HG02610 (cell line): Measurements from ENCODE around the gene NCAPH2.
"Not testable (repeated sequence)": the region's sequence is repeated elsewhere in the genome, so short reads cannot be mapped to it uniquely, and the experiment has no call there.

ENCODE experiments used
- ATAC-seq: cut with Tn5 transposase; IDR thresholded peaks from one replicate; pipeline ENCODE4 v1.9.1; 2021; ENCODE audit warnings: mild to moderate bottlenecking, moderate library complexity; ENCODE audit not compliant: unreplicated experiment

The NCAPH2 gene

DNA sequence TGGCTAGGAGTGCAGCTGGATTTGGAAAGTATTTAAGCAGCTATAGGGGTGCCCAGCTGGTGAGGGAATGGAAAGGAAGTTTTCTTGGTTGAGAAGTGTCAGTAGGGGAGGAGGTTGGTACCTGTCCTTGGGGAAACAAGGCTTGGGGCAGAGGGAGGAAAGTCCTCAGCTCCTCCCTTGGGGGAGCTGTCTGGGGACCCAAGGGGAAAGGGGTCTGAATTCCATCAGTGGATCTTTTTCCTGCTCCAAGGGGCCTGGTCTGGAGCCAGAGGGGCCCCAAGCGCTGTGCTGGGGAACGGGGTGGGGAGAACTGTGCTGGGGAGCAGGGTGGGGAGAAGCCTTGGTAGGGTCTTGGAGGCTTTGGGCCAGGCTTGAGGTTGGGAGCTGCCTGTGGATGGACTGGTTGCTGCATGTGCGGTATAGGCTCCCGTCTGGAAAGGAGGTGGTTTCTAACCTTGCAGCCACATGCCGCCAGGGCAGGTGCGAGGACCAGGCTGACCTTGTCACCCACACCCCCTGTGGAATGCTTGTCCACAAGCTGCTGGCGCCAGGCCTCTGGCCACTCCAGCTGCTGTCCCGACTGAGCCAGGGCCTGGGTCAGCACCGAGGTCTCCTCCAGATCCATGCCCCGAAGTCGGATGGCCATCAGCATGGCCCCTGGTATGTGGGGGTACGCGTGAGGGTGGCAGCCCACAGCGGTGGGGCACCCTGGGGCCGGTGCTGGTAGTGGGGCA lies 20.8 kb downstream of the NCAPH2 start:
- no peak for ATAC-seq

DNA sequence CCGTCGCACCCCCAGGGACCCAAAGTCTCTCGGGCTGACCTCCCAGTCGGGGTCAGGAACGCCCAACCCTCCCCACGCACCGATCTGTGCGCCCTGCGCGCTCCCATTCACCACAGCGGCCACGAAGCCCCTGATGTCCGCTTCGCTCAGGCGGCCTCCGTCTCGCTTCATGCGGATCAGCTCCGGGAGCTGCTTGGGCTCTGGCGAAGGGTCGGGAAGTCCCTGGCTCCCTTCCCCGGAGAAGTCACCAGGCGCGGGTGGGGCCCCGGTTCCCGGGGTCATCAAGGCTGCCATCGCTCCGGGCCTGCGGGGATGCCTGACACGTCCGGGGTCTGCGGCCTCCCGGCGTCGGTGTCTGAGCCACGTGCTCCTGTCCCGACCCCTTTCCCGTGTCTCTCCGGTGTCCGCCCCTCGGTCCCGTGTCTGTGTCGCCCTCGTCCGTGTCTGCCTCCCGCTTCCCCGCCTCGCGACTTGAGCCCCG lies 21.4 kb downstream of the NCAPH2 start:
- no peak for ATAC-seq

DNA sequence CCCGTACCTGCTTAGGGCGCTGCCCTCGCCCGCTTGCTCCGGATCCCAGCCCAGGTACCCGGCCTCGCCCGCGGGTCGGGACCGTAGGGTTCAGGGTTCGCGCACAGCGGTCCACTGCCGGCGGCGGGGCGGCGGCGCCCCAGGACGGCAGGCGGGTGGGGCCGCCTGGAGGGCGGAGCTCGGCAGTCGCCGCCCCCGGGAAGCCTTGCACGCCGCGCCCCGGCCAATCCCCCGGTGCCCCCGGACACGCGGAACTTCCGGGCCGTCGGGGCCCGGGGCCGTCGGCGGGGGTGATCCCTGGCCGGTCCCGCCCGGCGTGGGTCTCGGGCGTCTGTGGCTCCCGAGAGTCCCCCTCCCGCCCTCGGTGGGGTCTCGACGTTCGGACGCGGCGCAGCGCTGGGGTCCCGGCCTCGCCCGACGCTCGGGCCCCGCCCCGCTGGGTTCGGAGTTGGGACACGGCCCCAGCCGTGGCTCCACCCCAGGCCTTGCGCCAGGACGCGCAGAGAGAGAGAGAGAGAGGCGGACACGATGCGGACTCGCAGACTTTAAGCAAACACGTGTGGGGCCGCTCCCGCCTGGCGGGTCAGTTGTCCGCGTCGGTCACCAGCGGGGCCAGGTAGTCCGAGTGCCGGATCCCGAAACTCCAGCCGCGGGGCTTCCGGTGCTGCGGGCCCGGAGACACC lies 22.0 kb downstream of the NCAPH2 start, which contains the start of gene TYMP:
Gene TYMP, minus strand, starts transcription at position 116 of the 683 bp plus-strand sequence. CDS start 303 bp downstream, outside the sequence.
- no peak for ATAC-seq

DNA sequence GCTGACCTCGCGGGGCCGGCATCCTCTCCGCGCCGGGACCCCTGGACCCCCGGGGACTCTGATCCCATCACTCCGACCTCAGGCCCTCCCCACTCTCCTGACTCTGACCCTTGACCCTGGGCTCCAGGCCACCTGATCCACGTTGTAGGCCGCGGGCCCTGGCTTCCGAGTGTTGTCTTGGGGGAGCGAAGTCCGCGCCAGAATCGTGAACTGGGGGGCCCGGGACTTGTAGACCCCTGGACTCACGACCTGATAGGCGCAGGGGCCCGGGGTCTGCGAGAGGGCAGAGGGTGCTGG lies 22.5 kb downstream of the NCAPH2 start:
- ATAC-seq: no peak

DNA sequence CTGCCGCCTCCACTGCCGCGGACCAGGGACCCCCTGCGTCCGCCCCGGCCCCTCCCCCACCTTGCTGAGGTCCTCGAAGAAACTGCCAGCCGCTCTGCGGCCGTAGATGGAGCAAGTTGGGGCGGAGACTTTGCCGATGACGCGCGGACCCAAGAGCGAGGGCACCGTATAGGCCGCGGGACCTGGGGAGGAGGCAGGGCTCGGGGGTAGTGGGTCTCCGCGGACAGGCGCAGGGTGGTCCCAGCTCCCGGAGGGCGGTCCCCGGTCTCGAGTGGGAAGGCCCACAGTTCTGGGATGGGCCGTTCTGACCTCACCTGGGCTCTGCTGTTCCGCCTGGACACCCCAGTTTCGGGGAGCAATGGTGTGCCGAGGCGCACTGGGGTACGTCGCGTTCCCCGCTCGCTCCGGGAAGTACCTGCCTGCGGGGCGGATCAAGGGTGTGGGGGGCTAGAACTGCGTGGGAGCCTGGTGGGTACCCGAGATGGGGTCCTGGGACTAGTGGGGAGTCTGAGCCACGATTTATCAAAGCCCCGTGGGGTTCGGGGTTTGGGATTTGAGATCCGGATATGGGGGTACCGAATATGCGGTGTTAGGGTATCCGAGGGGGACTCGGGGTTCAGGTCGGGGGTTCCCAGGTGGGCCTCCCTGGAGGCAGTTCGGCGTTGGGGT lies 23.0 kb downstream of the NCAPH2 start:
- no peak for ATAC-seq

DNA sequence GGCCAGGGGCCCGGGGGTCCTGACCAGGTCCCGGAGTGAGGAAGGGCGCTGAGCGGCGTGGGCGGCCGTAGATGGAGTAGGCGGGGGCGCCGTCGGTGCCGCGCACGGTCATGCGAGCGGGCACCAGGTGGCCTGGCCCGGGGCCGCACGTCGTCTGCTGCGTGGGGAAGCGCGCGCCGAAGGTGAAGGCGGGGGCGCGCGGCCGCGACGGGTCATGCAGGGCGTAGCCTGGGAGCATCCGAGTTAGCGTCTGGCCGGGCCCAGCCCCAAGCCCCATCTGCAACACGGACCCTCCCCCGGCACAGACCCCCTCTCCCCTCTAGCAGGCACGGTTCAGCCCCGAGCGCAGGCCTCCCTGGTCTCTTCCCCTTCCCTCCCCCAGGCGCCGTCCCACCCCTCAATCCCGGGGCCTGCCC lies 23.5 kb downstream of the NCAPH2 start:
- no peak for ATAC-seq

DNA sequence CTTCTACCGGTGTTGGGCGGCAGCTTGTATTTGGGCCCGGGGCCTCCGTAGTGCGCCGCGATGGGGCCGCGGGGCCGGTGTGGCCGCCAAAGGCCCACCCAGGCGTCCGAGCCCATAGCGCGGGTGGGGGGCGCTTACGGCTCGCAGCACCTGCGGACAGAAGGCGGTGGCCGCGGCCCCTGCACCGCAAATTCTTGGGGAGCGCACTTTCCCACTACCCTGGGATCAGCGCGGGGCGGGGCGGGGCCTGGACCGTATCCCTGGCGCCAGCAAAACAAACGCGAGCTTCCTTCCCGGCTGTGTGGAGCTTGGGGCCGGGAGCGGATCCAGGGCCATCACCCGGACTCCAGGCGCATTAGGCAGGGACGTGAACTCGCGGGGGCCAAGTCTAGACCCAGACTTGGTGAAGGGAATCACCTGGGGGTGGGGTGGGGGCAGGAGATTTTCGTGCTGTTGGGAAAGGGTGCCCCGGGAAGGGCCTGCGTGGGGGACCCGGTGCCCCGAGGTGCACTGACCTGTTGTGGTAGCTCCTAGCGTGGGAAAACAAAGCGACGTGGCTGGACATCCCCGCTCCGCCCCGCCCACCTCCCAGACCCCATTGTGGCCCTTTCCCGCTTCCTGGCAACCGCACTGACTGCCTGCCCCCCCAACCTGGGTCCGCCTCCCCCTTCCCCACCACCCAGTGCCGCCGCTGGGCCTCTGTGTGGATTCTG lies 24.1 kb downstream of the NCAPH2 start:
- no peak for ATAC-seq

DNA sequence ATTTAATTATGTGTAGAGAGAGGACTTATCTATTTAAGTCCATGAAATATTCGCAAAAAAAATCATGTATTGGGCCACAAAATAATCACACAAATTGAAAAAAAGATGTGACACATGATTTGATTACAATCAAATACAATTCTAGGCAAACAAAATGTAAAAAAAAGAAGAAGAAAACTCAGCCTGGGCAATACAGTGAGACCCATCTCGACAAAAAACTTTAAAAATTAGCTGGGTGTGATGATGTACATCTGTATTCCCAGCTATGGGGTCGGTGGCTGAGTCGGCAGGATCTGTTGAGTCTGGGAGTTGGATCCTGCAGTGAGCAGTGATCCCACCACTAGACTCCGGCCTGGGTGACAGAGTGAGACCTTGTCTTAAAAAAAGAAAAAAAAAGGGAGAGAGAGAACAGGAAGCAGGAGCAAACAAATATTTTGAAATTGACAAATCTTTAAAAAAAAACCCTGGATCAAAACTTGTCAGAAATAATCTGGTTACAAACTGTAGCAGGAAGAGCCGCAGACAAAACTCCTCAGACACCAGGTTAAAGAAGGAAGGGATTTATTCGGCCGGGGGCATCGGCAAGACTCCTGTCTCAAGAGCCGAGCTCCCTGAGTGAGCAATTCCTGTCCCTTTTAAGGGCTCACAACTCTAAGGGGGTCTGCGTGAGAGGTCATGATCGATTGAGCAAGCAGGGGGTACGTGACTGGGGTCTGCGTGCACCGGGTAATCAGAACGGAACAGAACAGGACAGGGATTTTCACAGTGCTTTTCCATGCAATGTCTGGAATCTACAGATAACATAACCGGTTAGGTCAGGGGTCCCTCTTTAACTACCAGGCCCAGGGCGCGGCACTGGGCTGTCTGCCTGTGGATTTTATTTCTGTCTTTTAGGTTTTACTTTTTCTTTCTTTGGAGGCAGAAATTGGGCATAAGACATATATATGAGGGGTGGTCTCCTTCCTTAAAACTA lies 25.1 kb downstream of the NCAPH2 start:
- ATAC-seq: no peak

DNA sequence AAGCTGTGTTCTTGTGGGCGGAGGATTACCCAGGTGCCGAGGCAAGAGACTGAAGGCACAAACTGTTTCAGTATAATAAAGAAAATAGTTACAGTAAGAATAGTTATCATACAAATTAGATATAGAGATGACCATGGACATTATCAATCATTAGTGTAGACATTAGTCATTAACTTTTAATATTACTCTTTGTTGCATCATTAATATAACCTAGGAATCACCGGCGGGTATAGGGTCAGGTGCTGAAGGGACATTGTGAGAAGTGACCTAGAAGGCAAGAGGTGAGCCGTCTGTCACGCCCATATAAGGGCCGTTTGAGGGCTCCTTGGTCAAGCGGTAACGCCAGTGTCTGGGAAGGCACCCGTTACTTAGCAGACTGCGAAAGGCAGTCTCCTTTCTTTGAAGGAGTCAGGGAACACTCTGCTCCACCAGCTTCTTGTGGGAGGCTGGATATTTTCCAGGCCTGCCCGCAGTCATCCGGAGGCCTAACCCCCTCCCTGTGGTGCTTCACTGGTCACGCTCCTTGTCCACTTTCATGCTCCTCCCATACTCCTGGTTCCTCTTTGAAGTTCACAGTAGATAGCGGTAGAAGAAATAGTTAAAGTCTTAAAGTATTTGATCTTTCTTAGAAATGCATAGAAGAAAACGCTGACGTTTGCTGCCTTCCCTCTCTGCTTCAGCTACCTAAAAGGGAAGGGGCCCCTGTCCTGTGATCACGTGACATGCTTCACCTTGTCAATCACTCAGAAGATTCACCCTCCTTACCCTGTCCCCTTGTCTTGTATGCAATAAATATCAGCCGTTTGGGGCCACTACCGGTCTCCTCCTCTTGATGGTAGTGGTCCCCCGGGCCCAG lies 26.1 kb downstream of the NCAPH2 start:
- not testable (repeated sequence) for ATAC-seq

DNA sequence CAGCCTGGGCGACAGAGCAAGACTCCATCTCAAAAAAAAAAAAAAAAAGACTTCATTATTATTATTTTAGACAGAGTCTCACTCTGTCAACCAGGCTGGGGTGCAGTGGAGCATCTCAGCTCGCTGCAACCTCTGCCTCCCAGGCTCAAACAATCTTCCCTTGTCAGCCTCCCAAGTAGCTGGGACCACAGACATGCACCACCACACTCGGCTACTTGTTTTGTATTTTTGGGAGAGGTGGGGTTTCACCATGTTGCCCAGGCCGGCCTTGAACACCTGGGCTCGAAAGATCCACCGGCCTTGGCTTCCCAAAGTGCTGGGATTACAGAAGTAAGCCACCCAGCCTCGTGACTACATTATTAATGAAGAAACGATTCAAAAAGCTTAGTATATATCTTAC lies 27.1 kb downstream of the NCAPH2 start:
- ATAC-seq: no peak

DNA sequence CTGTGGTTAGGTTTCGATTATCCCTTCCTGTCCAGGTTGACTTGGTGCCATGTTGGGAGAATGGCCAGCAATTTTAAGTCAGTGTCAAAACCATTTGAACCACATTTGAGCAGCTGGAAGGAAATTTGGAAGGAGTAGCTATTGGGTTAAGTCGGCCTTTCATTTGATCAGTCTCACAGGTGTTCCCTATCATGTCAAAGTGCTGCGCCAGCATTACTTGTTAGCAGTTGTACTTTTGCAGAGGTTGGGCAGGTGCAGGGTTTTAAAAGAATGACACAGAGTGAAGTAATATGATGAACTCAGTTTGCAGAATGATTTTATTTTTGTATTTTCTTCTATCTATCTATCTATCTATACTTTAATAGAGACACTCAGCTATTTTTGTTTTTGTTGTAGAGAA lies 28.2 kb downstream of the NCAPH2 start:
- no peak for ATAC-seq

DNA sequence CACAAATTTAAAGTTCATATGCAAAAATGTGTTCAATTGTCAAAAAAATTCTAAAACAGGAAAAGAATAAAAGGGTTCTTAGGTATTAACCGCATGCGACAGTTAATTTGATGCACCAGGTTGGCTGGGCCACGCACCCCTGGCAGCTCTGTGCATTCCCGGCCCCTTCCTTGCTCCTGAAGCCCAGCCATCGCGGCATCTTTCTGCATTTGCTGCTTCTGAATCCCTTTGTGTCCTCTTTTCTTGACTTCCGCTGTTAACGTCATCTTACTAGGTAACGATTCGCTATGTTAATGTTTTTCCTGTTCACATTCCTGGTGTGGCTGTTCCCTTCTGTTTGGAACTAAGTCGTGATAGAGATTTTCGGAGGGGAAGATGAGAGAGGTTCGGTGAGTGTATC lies 29.7 kb downstream of the NCAPH2 start:
- no peak for ATAC-seq

DNA sequence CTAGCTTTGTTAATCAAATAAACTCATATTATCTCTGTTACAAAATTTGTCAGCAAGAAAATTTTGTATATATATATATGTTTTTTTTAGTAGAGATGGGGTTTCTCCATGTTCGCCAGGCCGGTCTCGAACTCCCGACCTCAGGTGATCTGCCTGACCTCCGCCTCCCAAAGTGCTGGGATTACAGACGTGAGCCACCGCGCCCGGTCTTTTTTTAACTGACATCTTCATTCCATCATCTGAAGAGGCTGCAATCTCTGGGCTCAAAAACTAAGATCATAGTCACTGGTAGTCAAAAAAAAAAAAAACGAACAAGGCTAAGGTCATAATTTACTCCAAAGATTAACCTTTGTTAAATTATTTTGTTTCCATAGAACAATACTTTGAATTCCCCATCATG lies 32.4 kb downstream of the NCAPH2 start:
- ATAC-seq: no peak

DNA sequence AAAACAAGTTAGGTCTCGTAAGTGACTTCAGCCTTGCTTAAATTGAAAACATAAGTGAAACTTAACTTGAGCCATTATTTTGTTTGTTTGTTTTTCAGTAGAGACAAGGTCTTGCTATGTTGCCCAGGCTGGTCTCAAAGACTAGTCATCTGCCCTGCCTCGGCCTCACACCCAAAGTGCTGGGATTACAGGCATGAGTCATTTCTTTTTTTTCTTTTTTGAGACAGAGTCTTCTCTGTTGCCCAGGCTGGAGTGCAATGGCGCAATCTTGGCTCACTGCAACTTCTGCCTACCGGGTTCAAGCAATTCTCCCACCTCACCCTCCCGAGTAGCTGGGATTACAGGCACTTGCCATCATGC lies 33.6 kb downstream of the NCAPH2 start:
- ATAC-seq: peak; percentile 20

DNA sequence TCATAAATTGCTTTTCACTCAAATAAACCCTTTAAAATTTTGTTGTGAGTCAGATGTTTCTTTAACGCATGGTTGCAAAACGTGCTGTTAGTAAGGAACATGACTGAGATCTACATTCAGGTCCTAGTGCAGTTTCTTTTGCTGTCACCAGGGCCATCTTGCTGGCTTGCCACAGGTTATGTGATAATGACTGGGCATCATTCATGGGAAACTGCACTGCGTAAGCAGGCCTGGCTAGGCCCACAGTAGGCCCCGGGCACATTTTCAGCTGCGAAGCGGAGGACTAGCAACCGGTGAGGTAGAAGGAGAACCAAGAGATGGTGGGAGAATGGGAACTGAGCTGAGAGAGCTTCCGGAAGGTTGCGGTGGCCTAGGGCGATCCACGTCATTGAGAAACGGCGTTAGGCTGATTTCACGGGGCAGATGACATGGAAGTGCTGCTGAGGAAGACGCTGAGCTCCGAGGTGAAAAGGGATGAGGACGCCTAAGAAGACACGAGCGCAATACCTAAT lies 34.4 kb downstream of the NCAPH2 start:
- peak; percentile 30 for ATAC-seq

DNA sequence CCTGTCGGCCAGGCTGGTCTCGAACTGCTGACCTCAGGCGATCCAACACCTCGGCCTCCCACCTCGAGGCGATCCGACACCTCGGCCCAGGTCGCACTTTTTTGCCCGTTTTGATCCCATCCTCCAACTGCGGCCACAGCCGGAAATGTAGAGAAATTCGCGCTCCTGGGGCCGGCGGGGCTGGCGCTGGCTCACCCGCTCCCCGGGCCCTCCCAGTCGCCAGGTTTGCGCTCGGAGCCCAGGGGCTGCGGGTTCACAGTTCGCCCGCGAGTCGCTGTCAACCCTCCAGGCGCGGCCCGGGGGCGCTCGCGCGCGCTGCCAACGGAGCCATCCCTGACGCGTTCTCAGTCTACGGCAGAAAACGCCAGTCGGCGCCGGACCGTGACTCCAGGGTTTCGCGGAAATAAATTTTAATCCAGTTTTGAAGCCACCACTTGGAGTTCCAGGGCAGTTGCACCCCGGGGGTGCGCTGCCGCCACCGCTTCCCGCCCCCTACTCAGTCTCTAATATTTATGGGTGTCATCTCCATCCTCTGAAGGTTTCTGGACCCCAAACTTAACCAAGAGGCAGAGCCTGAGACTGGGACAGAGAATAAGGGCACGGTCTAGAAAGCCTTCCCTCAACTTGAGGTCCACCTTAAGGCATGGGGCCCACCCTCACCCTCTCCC lies 36.2 kb downstream of the NCAPH2 start:
- no peak for ATAC-seq

DNA sequence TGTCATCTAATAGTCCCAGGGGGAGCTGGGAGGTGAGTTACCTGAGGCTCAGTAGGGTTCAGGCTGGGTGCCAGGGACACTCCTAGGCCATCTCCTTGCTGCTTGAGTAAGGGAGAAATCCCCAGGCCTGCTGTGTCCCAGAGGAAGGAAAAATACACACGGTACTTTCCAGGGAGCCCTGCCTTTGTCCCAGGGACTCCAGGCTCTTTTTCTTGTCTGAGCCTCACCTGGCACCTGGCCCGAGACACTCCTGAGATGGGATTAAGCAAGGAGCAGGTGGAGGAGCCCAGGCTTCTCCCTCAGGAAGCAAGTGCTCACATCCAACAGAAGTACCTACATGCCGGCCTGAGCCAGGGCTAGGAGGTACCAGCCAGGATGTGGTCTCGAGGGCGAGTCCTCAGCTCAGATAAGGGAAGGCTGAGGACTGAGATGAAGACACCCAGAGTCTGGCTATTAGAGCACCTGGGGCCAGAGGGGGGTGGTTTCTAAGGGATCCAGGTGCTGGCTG lies 36.8 kb downstream of the NCAPH2 start:
- ATAC-seq: no peak

DNA sequence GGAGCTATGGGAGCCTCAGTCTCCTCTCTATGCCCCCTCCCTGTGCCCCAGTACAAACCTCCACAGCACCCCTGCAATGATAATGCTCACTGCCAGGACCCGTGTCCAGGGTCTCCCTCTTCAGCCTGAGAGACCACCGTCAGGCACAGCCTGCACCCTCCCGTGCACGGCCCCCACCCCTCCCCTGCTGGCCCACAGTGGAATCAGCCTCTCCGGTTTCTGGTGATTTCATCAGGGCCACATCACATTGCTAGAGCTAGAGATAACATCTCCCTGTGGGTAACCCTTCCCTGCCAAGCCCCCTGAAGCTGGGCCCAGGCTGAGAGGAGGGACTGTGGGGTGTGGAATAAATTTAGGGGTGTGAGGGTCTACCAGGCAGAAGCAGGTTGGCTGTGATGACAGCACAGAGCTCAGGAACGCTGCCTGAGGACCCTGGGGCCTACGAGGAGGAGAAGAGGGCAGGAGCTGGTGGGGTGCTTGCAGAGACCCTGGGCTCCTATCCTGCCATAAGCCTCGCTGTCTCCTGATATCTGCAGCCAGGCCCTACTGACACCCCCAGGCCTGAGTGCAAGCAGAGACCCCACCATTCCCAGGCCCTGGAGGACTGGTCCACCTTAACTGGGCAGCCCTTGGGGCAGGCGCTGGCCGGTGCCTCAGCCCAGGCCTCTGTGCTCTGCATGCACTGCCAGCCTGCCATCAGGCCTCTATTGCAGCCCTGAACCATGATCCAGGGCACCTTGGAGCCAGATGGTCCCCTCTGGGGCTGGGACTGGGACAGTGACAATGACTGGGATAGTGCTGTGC lies 37.7 kb downstream of the NCAPH2 start, which contains the start of gene KLHDC7B:
Gene KLHDC7B, plus strand, starts transcription at position 378 of the 804 bp plus-strand sequence. Its CDS starts 345 bp downstream, at position 723.
- ATAC-seq: no peak
